Endothelial cell of umbilical vein (primary cell): ENCODE results near the gene SMARCD1.

Experiments used
- POLR2AphosphoS5 ChIP-seq: IDR thresholded peaks from 2 replicates; pipeline ENCODE4 v1.6.1; 2012; ENCODE audit warnings: low read depth, mild to moderate bottlenecking, control low read depth, low read length, moderate library complexity; ENCODE audit not compliant: insufficient read depth
- TF ChIP-seq, protein P1 (sequence below), 2 donors: IDR thresholded peaks; 1 replicate in 1 of 2; 2 replicates in 1 of 2; pipeline ENCODE4 v1.5.1; 2011; ENCODE audit warnings: low read length in 2 of 2, mild to moderate bottlenecking in 2 of 2, moderate library complexity in 2 of 2, control low read depth in 1 of 2, inconsistent platforms in 1 of 2, low read depth in 1 of 2; ENCODE audit not compliant: insufficient read depth in 1 of 2; ENCODE audit errors: extremely low read depth in 1 of 2

DNA sequence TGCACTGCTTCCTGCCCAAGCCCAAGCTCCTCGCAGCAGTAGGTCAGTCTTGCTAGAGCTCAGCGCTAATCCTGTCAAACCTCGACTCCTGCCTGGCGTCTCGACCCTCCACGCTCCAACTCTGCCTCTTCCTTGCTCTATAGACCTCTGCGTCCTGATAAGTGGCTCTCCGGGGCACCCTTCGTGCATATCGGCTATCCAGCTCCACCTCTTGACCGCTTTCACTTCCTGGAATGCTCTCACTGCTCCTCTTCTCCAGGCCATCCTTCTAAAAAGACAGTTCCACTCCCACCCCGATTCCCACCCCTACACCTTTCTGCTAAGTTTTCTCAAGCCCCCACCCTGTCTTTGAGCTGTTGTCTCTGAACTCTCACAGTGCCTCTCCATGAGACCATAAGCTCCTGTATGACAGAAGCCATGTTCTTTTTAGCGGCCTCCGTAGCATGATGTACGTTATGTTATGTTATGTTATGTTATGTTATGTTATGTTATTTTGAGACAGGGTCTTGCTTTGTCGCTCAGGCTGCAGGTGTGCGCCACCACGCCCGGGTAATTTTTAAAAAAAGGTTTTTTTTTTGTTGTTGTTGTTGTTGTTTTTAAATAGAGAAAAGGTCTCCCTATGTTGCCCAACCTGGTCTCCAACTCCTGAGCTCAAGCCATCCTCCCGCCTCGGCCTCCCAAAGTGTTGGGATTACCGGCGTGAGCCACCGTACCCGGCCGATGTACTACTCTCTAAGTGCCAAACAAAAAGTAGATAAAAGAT lies 27.5 kb downstream of the SMARCD1 start:
- TF ChIP-seq, protein P1, sequence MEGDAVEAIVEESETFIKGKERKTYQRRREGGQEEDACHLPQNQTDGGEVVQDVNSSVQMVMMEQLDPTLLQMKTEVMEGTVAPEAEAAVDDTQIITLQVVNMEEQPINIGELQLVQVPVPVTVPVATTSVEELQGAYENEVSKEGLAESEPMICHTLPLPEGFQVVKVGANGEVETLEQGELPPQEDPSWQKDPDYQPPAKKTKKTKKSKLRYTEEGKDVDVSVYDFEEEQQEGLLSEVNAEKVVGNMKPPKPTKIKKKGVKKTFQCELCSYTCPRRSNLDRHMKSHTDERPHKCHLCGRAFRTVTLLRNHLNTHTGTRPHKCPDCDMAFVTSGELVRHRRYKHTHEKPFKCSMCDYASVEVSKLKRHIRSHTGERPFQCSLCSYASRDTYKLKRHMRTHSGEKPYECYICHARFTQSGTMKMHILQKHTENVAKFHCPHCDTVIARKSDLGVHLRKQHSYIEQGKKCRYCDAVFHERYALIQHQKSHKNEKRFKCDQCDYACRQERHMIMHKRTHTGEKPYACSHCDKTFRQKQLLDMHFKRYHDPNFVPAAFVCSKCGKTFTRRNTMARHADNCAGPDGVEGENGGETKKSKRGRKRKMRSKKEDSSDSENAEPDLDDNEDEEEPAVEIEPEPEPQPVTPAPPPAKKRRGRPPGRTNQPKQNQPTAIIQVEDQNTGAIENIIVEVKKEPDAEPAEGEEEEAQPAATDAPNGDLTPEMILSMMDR (IDR thresholded peaks at IDR 0.05; ENCODE audit: extremely low read depth in 1 of 2, insufficient read depth in 1 of 2, low read depth in 1 of 2, low read length in 2 of 2), result no peak
- TF ChIP-seq POLR2AphosphoS5, result no peak
